ENCODE measurements around the gene RAD51AP2.

- no peak for TF ChIP-seq CTCF (IDR thresholded peaks at IDR 0.05)
- no peak for TF ChIP-seq POLR2A (IDR thresholded peaks at IDR 0.05)
Measured at GRCh38 chr2:17522303-17522702, 4.1 kb upstream of the RAD51AP2 start.

Measured in esophagus squamous epithelium (tissue), 4 donors.